ENCODE results near the gene RBM6.
A peak's percentile ranks its signal among the peaks of the same experiment; 100 is the strongest.
"Not testable (repeated sequence)": the region's sequence is repeated elsewhere in the genome, so short reads cannot be mapped to it uniquely, and the experiment has no call there.

Gene RBM6

GRCh38 chr3:49984394-49984793 lies 44.4 kb downstream of the RBM6 start:
- no peak for ATAC-seq

- ATAC-seq, result no peak
Observed at GRCh38 chr3:49992326-49992725, 52.4 kb downstream of the RBM6 start.

GRCh38 chr3:49994476-49994875 lies 54.5 kb downstream of the RBM6 start:
- no peak for ATAC-seq

GRCh38 chr3:49996016-49996415 lies 56.1 kb downstream of the RBM6 start:
- no peak for ATAC-seq

- ATAC-seq, result peak; percentile 25 to 48
Observed at GRCh38 chr3:49997862-49998261, 57.9 kb downstream of the RBM6 start.

GRCh38 chr3:49998326-49998725 lies 58.4 kb downstream of the RBM6 start:
- ATAC-seq, result no peak

- ATAC-seq, result no peak
Observed at GRCh38 chr3:50001511-50001910, 61.6 kb downstream of the RBM6 start.

- no peak for ATAC-seq
Observed at GRCh38 chr3:50003216-50003615, 63.3 kb downstream of the RBM6 start.

GRCh38 chr3:50003824-50004223 lies 63.9 kb downstream of the RBM6 start:
- ATAC-seq, result no peak

- ATAC-seq, result no peak
Observed at GRCh38 chr3:50008931-50009330, 69.0 kb downstream of the RBM6 start.

- no peak for ATAC-seq
Observed at GRCh38 chr3:50010959-50011358, 71.0 kb downstream of the RBM6 start.

GRCh38 chr3:50015918-50016317 lies 76.0 kb downstream of the RBM6 start:
- no peak for ATAC-seq

GRCh38 chr3:50028346-50028745 lies 88.4 kb downstream of the RBM6 start:
- no peak for ATAC-seq

- ATAC-seq, result not testable (repeated sequence)
Observed at GRCh38 chr3:50031201-50031600, 91.3 kb downstream of the RBM6 start.

- no peak for ATAC-seq
Observed at GRCh38 chr3:50044976-50045375, 105.0 kb downstream of the RBM6 start.

GRCh38 chr3:50047426-50047825 lies 107.5 kb downstream of the RBM6 start:
- ATAC-seq, result no peak

- no peak for ATAC-seq
Observed at GRCh38 chr3:50050361-50050760, 110.4 kb downstream of the RBM6 start.

GRCh38 chr3:50057756-50058155 lies 117.8 kb downstream of the RBM6 start:
- no peak for ATAC-seq

- ATAC-seq, result no peak
Observed at GRCh38 chr3:50068134-50068533, 128.2 kb downstream of the RBM6 start.

- no peak for ATAC-seq
Observed at GRCh38 chr3:50078091-50078490, 138.1 kb downstream of the RBM6 start.

GRCh38 chr3:50078622-50079021 lies 138.7 kb downstream of the RBM6 start:
- no peak for ATAC-seq

- not testable (repeated sequence) for ATAC-seq
Observed at GRCh38 chr3:50084951-50085350, 145.0 kb downstream of the RBM6 start.

GRCh38 chr3:50088725-50089608 lies 149.0 kb downstream of the RBM6 start, which contains the start of gene RBM5:
Gene RBM5 (plus strand): TSS chr3:50088919. CDS start chr3:50090435, 1,516 bp downstream.
- peak; percentile 100 for ATAC-seq

GRCh38 chr3:50089609-50089945 lies 149.6 kb downstream of the RBM6 start:
- no peak for ATAC-seq

GRCh38 chr3:50090984-50091383 lies 151.0 kb downstream of the RBM6 start:
- no peak for ATAC-seq
